Inflammatory macrophage treated with lipopolysaccharide for 1 hour (primary cell): ENCODE results near the gene KCNH3.
A peak's percentile ranks its signal among the peaks of the same experiment; 100 is the strongest.

Source experiments
- DNase-seq, 2 donors: peaks; one replicate each; pipeline ENCODE4 v3.0.0-alpha.2; 2020 to 2022

The KCNH3 gene

GRCh38 chr12:49565406-49566265 is 26.8 kb downstream of the KCNH3 start:
- DNase-seq, result no peak

DNA sequence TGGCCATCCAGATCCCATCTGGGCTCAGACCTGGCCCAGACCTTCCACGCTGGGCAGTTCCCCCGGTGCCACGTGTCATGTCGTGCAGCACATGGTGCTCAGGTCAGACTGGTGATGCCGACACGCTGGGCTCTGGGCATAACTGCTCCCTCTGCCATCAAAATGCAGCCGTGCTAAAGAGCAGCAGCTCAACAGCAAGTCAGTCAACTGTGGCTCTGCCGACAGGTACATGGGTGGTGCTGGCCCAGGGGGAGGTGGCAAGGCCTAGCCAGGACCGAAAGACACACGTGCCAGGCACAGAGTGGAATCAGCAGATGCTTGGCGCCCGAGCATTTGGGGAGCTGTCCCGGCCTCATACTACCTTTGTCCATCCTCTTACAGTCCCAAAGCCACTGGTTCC is 27.5 kb downstream of the KCNH3 start:
- no peak for DNase-seq

- DNase-seq, result no peak
Measured at GRCh38 chr12:49567302-49567610, 28.4 kb downstream of the KCNH3 start.

- peak; percentile 88 to 93 for DNase-seq
Measured at GRCh38 chr12:49567611-49568441, 29.0 kb downstream of the KCNH3 start, which contains the start of gene MCRS1. Gene MCRS1 (minus strand): TSS chr12:49568142. CDS start chr12:49566731, 1,411 bp downstream.

DNA sequence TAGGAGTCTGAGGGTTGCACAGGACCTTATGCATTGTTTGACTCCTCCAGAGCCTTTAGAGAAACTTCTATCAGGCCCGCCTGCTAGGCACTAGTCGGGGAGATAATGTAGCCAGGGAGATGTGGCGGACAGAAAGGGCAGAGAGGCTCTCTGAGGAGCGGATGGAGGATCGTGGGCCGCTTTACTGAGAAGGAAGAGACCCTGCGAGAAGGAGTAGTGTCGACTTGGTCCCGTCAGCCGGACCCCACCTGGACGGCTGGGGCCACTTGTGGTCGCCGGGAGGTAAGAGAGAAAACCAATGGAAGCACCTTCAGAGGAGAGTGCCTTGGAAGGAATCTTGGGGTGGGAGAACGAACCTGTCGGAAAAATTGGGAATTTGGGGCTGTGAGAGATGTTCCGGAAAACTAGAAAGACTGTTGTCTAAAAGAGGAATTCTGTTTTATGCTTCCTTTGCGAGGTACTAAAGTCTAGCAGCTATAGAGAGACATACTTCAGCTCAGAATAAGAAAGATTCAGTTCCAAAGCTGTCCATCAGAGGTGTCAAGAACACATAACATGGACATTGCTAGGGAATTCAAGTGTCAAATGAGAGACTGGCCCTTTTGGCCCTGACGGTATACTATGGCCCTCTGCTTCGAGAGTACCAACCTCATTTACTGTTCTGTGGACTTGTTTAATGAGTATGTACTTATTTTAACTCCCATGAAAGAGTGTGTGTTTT is 29.8 kb downstream of the KCNH3 start:
- peak; percentile 23 to 25 for DNase-seq

DNA sequence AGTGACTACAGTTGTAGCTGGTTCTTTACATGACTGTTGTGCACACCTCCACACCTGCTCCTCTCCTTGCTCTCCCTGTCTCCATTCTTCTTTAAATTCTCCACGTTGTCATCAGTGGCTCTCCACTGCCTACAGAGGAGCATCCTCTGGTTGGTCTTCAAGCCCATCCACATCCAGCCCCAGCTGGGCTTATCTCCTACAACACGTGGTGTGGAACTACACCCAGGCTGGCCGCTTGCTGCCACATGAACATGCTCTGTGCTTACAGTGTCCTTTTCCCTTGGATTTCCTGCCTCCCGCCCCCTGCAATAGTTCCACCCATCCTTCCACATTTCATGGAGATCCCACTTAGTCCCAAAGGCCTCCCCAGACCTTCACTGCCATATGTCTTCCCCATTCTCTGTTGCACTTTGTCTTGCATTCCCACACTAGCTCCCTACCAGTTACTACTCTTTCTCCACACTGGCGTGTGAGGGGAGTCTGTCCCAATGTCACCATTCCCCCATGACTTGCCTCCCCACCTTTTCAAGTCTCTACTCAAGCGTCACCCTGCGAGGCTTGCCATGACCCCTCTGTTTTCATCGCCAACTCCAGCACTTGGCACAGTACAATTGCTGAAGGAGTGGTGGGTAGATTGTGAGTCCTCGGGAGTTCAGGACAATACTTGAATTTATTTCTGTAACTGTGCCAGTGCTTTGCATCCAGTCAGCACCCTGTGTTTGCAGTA is 38.9 kb downstream of the KCNH3 start:
- no peak for DNase-seq

DNA sequence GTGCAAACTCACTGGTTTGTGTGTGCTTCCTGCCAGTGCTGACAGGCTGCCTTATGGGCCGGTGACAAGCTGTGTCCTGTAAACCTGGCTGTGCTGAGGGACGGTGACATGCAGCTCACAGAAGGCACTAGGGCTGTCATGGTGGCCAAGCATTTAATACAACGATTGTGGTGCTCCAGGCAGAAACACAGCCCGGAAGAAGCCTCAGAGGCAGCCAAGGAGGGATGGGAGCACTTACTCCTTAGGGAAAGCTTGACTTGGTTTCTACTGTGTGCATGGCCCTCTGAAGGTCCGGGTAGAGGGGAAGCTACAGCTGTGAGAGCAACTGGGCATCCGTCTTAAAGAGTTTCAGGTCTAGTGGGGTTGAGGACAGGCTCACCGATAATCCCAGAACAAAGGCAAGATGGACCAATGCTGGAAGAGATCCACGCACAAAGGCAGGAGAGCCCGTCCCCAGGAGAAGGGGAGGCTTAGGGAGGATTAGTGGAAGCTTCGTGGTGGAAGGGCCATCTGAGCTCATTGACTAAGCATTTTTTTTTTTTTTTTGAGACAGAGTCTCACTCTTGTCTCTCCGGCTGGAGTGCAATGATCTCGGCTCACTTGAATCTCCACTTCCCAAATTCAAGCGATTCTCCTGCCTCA is 39.8 kb downstream of the KCNH3 start:
- DNase-seq, result no peak

- peak; percentile 47 to 77 for DNase-seq
Measured at GRCh38 chr12:49580572-49581535, 42.0 kb downstream of the KCNH3 start.

GRCh38 chr12:49582201-49582600 is 43.4 kb downstream of the KCNH3 start:
- no peak for DNase-seq

- DNase-seq, result no peak
Measured at GRCh38 chr12:49582850-49583249, 44.0 kb downstream of the KCNH3 start.

- no peak for DNase-seq
Measured at GRCh38 chr12:49583366-49584094, 44.7 kb downstream of the KCNH3 start.

DNA sequence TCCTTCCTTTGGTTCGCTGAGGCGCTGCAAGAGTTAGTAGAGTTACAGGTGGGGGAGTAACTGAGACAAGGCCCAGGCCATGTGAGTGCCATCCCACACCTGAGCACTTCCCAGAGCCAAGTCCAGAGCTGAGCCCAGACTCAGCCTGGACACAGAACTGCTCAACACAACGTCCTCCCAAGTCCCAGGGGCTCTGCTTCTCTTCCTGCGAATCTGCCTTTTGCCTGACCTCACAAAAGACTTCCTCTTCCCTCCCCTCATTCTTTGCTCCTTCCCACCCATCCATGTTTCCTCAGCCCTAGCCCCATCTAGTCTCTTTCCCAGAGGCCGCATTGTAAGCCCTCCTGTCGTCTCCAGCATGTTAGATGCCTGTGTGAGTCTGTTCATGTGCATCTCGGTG is 45.8 kb downstream of the KCNH3 start:
- no peak for DNase-seq

- peak; percentile 31 to 59 for DNase-seq
Measured at GRCh38 chr12:49585477-49586459, 46.9 kb downstream of the KCNH3 start.

- DNase-seq, result no peak
Measured at GRCh38 chr12:49587174-49587908, 48.5 kb downstream of the KCNH3 start.

- DNase-seq, result no peak
Measured at GRCh38 chr12:49588281-49588680, 49.5 kb downstream of the KCNH3 start.

GRCh38 chr12:49588721-49589516 is 50.1 kb downstream of the KCNH3 start:
- peak; percentile 37 to 76 for DNase-seq

- DNase-seq, result no peak
Measured at GRCh38 chr12:49598527-49598926, 59.7 kb downstream of the KCNH3 start.
